Keratinocyte (primary cell): ENCODE data around the gene GCH1. TPM values are rescaled to one million over a fixed set of nuclear protein-coding genes. Genes with fewer than 3 reads are reported as not detected.
"Not testable (repeated sequence)": the region's sequence is repeated elsewhere in the genome, so short reads cannot be mapped to it uniquely, and the experiment has no call there.

Source experiments
- DNase-seq: peaks from one replicate; pipeline ENCODE4 v3.0.0-alpha.2; 2011; ENCODE audit warnings: low read depth, missing footprints, low spot score
- FAIRE-seq: peaks from 2 replicates; lab custom pipeline; 2011; peaks lifted over from hg19 to GRCh38; lab: Jason Lieb, UNC
- H2AFZ ChIP-seq: 2 replicates; pipeline ENCODE4 v1.6.0; 2012; ENCODE audit warnings: low read length, control low read depth, inconsistent platforms; ENCODE audit not compliant: control insufficient read depth
- H3K27ac ChIP-seq: 2 replicates; pipeline ENCODE4 v1.5.1; 2011; ENCODE audit warnings: low read length; ENCODE audit not compliant: control insufficient read depth, insufficient read depth
- H3K27me3 ChIP-seq: 3 replicates; pipeline ENCODE4 v1.6.0; 2011; ENCODE audit warnings: low read length; ENCODE audit not compliant: control insufficient read depth, insufficient read depth; ENCODE audit errors: extremely low read depth
- H3K36me3 ChIP-seq, 2 experiments: 2 replicates in 1 of 2; 3 replicates in 1 of 2; pipeline ENCODE4 v1.5.1; 2011; ENCODE audit warnings: low read length in 2 of 2, mild to moderate bottlenecking in 1 of 2; ENCODE audit not compliant: control insufficient read depth in 2 of 2, insufficient read depth in 2 of 2; ENCODE audit errors: extremely low read depth in 1 of 2
- H3K4me1 ChIP-seq: 3 replicates; pipeline ENCODE4 v1.5.1; 2011; ENCODE audit warnings: low read length; ENCODE audit not compliant: control insufficient read depth, insufficient read depth; ENCODE audit errors: extremely low read depth
- H3K4me2 ChIP-seq: 3 replicates; pipeline ENCODE4 v1.6.0; 2011; ENCODE audit warnings: low read depth, low read length; ENCODE audit not compliant: control insufficient read depth, insufficient read depth; ENCODE audit errors: extremely low read depth
- H3K4me3 ChIP-seq, 3 experiments: fragments of 200-600 bp in 1 of 3; sonication (generic) in 1 of 3; 2 replicates in 2 of 3; 3 replicates in 1 of 3; pipeline ENCODE4 v1.5.1; 2011 to 2016; ENCODE audit warnings: low read length in 3 of 3, mild to moderate bottlenecking in 3 of 3, control low read depth in 2 of 3, inconsistent platforms in 1 of 3, low read depth in 1 of 3, mixed read lengths in 1 of 3, mixed run types in 1 of 3, moderate library complexity in 1 of 3; ENCODE audit not compliant: control insufficient read depth in 2 of 3, insufficient read depth in 2 of 3; ENCODE audit errors: extremely low read depth in 1 of 3
- H3K79me2 ChIP-seq: 2 replicates; pipeline ENCODE4 v1.6.0; 2012; ENCODE audit warnings: low read length; ENCODE audit not compliant: control insufficient read depth, insufficient read depth
- H3K9ac ChIP-seq: 3 replicates; pipeline ENCODE4 v1.6.0; 2011; ENCODE audit warnings: low read length; ENCODE audit not compliant: control insufficient read depth, insufficient read depth; ENCODE audit errors: extremely low read depth
- H3K9me1 ChIP-seq: 3 replicates; pipeline ENCODE4 v1.6.0; 2011; ENCODE audit warnings: low read length; ENCODE audit not compliant: control insufficient read depth, insufficient read depth; ENCODE audit errors: extremely low read depth
- H3K9me3 ChIP-seq: 2 replicates; pipeline ENCODE4 v1.5.1; 2012; ENCODE audit warnings: low read depth, low read length; ENCODE audit not compliant: control insufficient read depth
- H4K20me1 ChIP-seq: 3 replicates; pipeline ENCODE4 v1.6.0; 2011; ENCODE audit warnings: low read length; ENCODE audit not compliant: control insufficient read depth, insufficient read depth; ENCODE audit errors: extremely low read depth
- EZH2 ChIP-seq: IDR thresholded peaks from one replicate; pipeline ENCODE4 v1.6.1; 2012; ENCODE audit warnings: inconsistent platforms, mild to moderate bottlenecking, low read length, moderate library complexity
- dilution Hi-C: fragments of 300-500 bp; cut with MboI; formaldehyde crosslinking; loops from one replicate; pipeline ENCODE4 v1.7.0; 2020; ENCODE audit warnings: low sequenced_read_pairs; ENCODE audit not compliant: extremely low pct_ligation_motif_present
- polyA plus RNA-seq, 5 experiments: library from polyadenylated mRNA; depleted of rRNA in 3 of 5; stranded (reverse) in 3 of 5; stranded (forward) in 1 of 5; unstranded in 1 of 5; fragments of >200 nt; gene quantifications; 1 replicate in 1 of 5; 2 replicates in 3 of 5; 3 replicates in 1 of 5; pipeline versions ENCODE4 v1.2.1 to v1.2.3, GENCODE V29; 2011 to 2012; ENCODE audit warnings: missing spikeins in 2 of 5, low read depth in 1 of 5, low replicate concordance in 1 of 5
- TF ChIP-seq, protein P1 (sequence below), 3 experiments: IDR thresholded peaks in 1 of 3; conservative IDR thresholded peaks in 1 of 3; optimal IDR thresholded peaks in 1 of 3; 2 replicates in 2 of 3; 3 replicates in 1 of 3; pipeline versions ENCODE3 to v1.5.1; 2011; ENCODE audit warnings: low read length in 3 of 3, mild to moderate bottlenecking in 3 of 3, moderate library complexity in 2 of 3, control low read depth in 1 of 3, inconsistent platforms in 1 of 3; ENCODE audit not compliant: insufficient read depth in 2 of 3; ENCODE audit errors: extremely low read depth in 1 of 3

Gene GCH1
- polyA plus RNA-seq, 1 donor (not counting 4 experiments of a cell fraction or from before 2014, with no cell fraction given), result 3.4 TPM

GRCh38 chr14:54928216-54928615 is 25.6 kb upstream of the GCH1 start:
- TF ChIP-seq EZH2, result no peak
- TF ChIP-seq, protein P1, sequence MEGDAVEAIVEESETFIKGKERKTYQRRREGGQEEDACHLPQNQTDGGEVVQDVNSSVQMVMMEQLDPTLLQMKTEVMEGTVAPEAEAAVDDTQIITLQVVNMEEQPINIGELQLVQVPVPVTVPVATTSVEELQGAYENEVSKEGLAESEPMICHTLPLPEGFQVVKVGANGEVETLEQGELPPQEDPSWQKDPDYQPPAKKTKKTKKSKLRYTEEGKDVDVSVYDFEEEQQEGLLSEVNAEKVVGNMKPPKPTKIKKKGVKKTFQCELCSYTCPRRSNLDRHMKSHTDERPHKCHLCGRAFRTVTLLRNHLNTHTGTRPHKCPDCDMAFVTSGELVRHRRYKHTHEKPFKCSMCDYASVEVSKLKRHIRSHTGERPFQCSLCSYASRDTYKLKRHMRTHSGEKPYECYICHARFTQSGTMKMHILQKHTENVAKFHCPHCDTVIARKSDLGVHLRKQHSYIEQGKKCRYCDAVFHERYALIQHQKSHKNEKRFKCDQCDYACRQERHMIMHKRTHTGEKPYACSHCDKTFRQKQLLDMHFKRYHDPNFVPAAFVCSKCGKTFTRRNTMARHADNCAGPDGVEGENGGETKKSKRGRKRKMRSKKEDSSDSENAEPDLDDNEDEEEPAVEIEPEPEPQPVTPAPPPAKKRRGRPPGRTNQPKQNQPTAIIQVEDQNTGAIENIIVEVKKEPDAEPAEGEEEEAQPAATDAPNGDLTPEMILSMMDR (optimal IDR thresholded peaks at IDR 0.05 in 1 of 3, IDR thresholded peaks at IDR 0.05 in 1 of 3, conservative IDR thresholded peaks at IDR 0.05 in 1 of 3; ENCODE audit: extremely low read depth in 1 of 3, insufficient read depth in 2 of 3, low read length in 3 of 3), result no peak
- Histone ChIP-seq H2AFZ (no peak overlapping the region), H4K20me1 (no peaks in the 10 kb centered on the region), H3K27ac (no peak overlapping the region), H3K79me2 (no peaks in the 10 kb centered on the region), H3K27me3 (no peaks in the 10 kb centered on the region), H3K4me2 (no peak overlapping the region), H3K4me3 (no peak overlapping the region), H3K36me3 (no peaks in the 10 kb centered on the region), H3K9ac (no peak overlapping the region), H3K9me3 (no peaks in the 10 kb centered on the region), H3K4me1 (no peaks in the 10 kb centered on the region), H3K9me1 (no peaks in the 10 kb centered on the region)
- dilution Hi-C loops, result no loop called here
- DNase-seq, result no peak
- no peak for FAIRE-seq

DNA sequence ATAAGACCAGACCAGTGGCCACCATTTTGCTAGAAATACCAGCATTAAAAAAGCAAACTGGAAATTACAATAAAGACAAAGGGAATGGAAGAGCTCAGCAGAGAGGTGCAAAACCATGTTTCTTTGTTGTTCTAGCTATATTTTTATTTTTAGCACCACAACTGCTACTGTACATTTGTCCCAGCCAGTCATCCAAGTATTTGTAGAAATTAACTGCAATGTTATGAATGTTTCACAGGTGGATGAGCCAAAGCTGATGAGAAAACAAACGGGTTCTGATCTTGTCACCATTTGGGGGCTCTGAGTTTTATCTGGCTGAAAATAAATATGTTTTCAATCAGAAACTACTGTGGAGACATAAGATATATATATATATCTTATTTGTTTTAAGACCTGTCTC is 24.9 kb upstream of the GCH1 start:
- Histone ChIP-seq H2AFZ (no peak overlapping the region), H3K4me3 (no peak overlapping the region), H3K4me2 (no peak overlapping the region), H3K27me3 (no peaks in the 10 kb centered on the region), H3K9ac (no peak overlapping the region), H3K9me3 (no peaks in the 10 kb centered on the region), H3K36me3 (no peaks in the 10 kb centered on the region), H3K27ac (no peak overlapping the region), H4K20me1 (no peaks in the 10 kb centered on the region), H3K9me1 (no peaks in the 10 kb centered on the region), H3K4me1 (no peaks in the 10 kb centered on the region), H3K79me2 (no peaks in the 10 kb centered on the region)
- TF ChIP-seq EZH2, result no peak
- TF ChIP-seq, protein P1 (optimal IDR thresholded peaks at IDR 0.05 in 1 of 3, IDR thresholded peaks at IDR 0.05 in 1 of 3, conservative IDR thresholded peaks at IDR 0.05 in 1 of 3; ENCODE audit: extremely low read depth in 1 of 3, insufficient read depth in 2 of 3, low read length in 3 of 3), result no peak
- DNase-seq (no peak), FAIRE-seq (no peak)
- dilution Hi-C loops, result no loop called here

DNA sequence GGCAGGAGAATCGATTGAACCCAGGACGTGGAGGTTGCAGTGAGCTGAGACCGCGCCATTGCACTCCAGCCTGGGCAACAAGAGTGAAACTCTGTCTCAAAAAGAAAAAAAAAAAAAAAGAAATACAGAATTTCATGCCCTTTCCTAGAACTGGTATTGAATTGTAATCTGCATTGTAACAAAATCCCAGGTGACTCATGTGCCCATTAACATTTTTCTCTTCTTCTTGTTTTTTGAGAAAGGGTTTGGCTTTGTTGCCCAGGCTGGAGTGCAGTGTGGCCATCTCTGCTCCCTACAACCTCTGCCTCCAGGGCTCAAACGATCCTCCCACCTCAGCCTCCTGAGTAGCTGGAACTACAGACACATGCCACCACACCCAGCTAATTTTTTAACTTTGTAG is 23.9 kb upstream of the GCH1 start:
- dilution Hi-C loops, result not testable (repeated sequence)

More for the DNA sequence above, 23.9 kb upstream of the GCH1 start:
- not testable (repeated sequence) for H3K79me2 ChIP-seq, H3K4me2 ChIP-seq, DNase-seq, H3K27ac ChIP-seq, H3K4me1 ChIP-seq, H3K9me1 ChIP-seq, H4K20me1 ChIP-seq, H2AFZ ChIP-seq, FAIRE-seq, H3K9me3 ChIP-seq, H3K27me3 ChIP-seq, H3K4me3 ChIP-seq, H3K36me3 ChIP-seq, H3K9ac ChIP-seq
